Ishikawa (cell line): ENCODE results near the gene NDUFAF8.

Experiments
- CEBPB ChIP-seq: IDR thresholded peaks from 2 replicates; pipeline ENCODE4 v1.6.1; 2012
- CREB1 ChIP-seq: IDR thresholded peaks from 2 replicates; pipeline ENCODE4 v1.6.1; 2012; ENCODE audit warnings: low read depth
- EGR1 ChIP-seq: IDR thresholded peaks from 2 replicates; pipeline ENCODE4 v1.6.1; 2012
- EP300 ChIP-seq: IDR thresholded peaks from 2 replicates; pipeline ENCODE4 v1.6.1; 2012; ENCODE audit warnings: borderline replicate concordance
- FOXM1 ChIP-seq: IDR thresholded peaks from 2 replicates; pipeline ENCODE4 v1.6.1; 2012; ENCODE audit warnings: low read depth, borderline replicate concordance
- MAX ChIP-seq: IDR thresholded peaks from 2 replicates; pipeline ENCODE4 v1.6.1; 2012
- NFIC ChIP-seq: IDR thresholded peaks from 2 replicates; pipeline ENCODE4 v1.6.1; 2012
- RAD21 ChIP-seq: IDR thresholded peaks from 2 replicates; pipeline ENCODE4 v1.6.1; 2012; ENCODE audit warnings: low read depth
- REST ChIP-seq: IDR thresholded peaks from 2 replicates; pipeline ENCODE4 v1.6.1; 2012; ENCODE audit warnings: low read depth, mild to moderate bottlenecking
- TAF1 ChIP-seq: IDR thresholded peaks from 2 replicates; pipeline ENCODE4 v1.6.1; 2012; ENCODE audit warnings: low read depth, mild to moderate bottlenecking
- TCF12 ChIP-seq: IDR thresholded peaks from 2 replicates; pipeline ENCODE4 v1.6.1; 2012; ENCODE audit warnings: low read depth
- TEAD4 ChIP-seq: IDR thresholded peaks from 2 replicates; pipeline ENCODE4 v1.6.1; 2012
- USF1 ChIP-seq: IDR thresholded peaks from 2 replicates; pipeline ENCODE4 v1.6.1; 2012
- YY1 ChIP-seq: IDR thresholded peaks from 2 replicates; pipeline ENCODE4 v1.6.1; 2012; ENCODE audit warnings: low read depth
- ZBTB7A ChIP-seq: IDR thresholded peaks from 2 replicates; pipeline ENCODE4 v1.6.1; 2012; ENCODE audit warnings: low read depth

The NDUFAF8 gene

GRCh38 chr17:81286491-81287145, 47.5 kb downstream of the NDUFAF8 start:
- TF ChIP-seq FOXM1: no peak
- no peak for TF ChIP-seq EP300
- no peak for TF ChIP-seq RAD21
- TF ChIP-seq EGR1: no peak
- TF ChIP-seq YY1: no peak
- no peak for TF ChIP-seq TCF12
- TF ChIP-seq ZBTB7A: no peak
- no peak for TF ChIP-seq CREB1
- no peak for TF ChIP-seq USF1
- TF ChIP-seq TAF1: no peak
- no peak for TF ChIP-seq MAX
- no peak for TF ChIP-seq CEBPB
- TF ChIP-seq NFIC: no peak
- TF ChIP-seq TEAD4: no peak
- no peak for TF ChIP-seq REST

GRCh38 chr17:81287152-81287551, 48.0 kb downstream of the NDUFAF8 start:
- no peak for TF ChIP-seq NFIC
- TF ChIP-seq TAF1: no peak
- TF ChIP-seq RAD21: no peak
- TF ChIP-seq EP300: no peak
- TF ChIP-seq FOXM1: no peak
- no peak for TF ChIP-seq REST
- no peak for TF ChIP-seq CEBPB

GRCh38 chr17:81287741-81288430, 48.8 kb downstream of the NDUFAF8 start:
- TF ChIP-seq FOXM1: no peak
- TF ChIP-seq YY1: no peak
- no peak for TF ChIP-seq USF1
- TF ChIP-seq CREB1: no peak
- no peak for TF ChIP-seq RAD21
- no peak for TF ChIP-seq TAF1
- TF ChIP-seq TEAD4: no peak
- no peak for TF ChIP-seq EGR1
- TF ChIP-seq EP300: no peak
- TF ChIP-seq REST: no peak
- no peak for TF ChIP-seq MAX
- TF ChIP-seq ZBTB7A: no peak
- no peak for TF ChIP-seq CEBPB
- TF ChIP-seq TCF12: no peak

- TF ChIP-seq RAD21: no peak
- no peak for TF ChIP-seq TCF12
- no peak for TF ChIP-seq EGR1
- no peak for TF ChIP-seq USF1
- TF ChIP-seq REST: no peak
- TF ChIP-seq CEBPB: no peak
- TF ChIP-seq EP300: no peak
- TF ChIP-seq ZBTB7A: no peak
- TF ChIP-seq NFIC: no peak
- TF ChIP-seq YY1: no peak
- no peak for TF ChIP-seq MAX
- TF ChIP-seq FOXM1: no peak
- TF ChIP-seq TEAD4: no peak
- TF ChIP-seq CREB1: no peak
- no peak for TF ChIP-seq TAF1
These were observed 49.6 kb downstream of the NDUFAF8 start for GRCh38 chr17:81288715-81289114.
